CD4-positive, alpha-beta T cell (primary cell): ENCODE results near the gene CISH. TPM values are rescaled to one million over a fixed set of nuclear protein-coding genes. Genes with fewer than 3 reads are reported as not detected.

Source experiments
- ATAC-seq: fragments of 200-7000 bp; cut with Tn5 transposase; one replicate; pipeline ENCODE4 v1.10.0; 2022; ENCODE audit warnings: mild to moderate bottlenecking; ENCODE audit not compliant: poor library complexity
- CTCF ChIA-PET: fragments of 350-600 bp; sonication (Branson Sonifier 250); formaldehyde crosslinking; loops from one replicate; lab custom pipeline; 2021; ENCODE audit warnings: antibody characterized with exemption, inconsistent platforms; lab: Charles Lee
- POLR2A ChIA-PET: fragments of 350-600 bp; sonication (Branson Sonifier 250); formaldehyde crosslinking; loops from one replicate; lab custom pipeline; 2021; ENCODE audit warnings: antibody characterized with exemption, inconsistent platforms; lab: Charles Lee
- DNase-seq, 14 experiments: peaks; one replicate each; pipeline ENCODE4 v3.0.0-alpha.2; 2013 to 2020; ENCODE audit warnings: mixed read lengths in 2 of 14
- H3K27ac ChIP-seq, 2 donors: one replicate each; pipeline versions ENCODE4 v1.5.1 to v1.7.0; 2013; ENCODE audit warnings: low read length in 2 of 2, low read depth in 1 of 2, mild to moderate bottlenecking in 1 of 2
- H3K27me3 ChIP-seq, 2 experiments: 1 replicate in 1 of 2; 2 replicates in 1 of 2; pipeline versions ENCODE4 v1.6.1 to v1.7.0; 2013; ENCODE audit warnings: low read length in 2 of 2, control low read depth in 1 of 2, mild to moderate bottlenecking in 1 of 2, moderate library complexity in 1 of 2; ENCODE audit not compliant: insufficient read depth in 2 of 2, control insufficient read depth in 1 of 2
- H3K36me3 ChIP-seq: one replicate; pipeline ENCODE4 v1.6.1; 2013; ENCODE audit warnings: low read length, control low read depth; ENCODE audit not compliant: insufficient read depth
- H3K4me1 ChIP-seq: one replicate; pipeline ENCODE4 v1.6.1; 2013; ENCODE audit warnings: low read length, control low read depth; ENCODE audit not compliant: insufficient read depth
- H3K4me3 ChIP-seq: one replicate; pipeline ENCODE4 v1.5.1; 2013; ENCODE audit warnings: mild to moderate bottlenecking, low read length, moderate library complexity
- H3K9me3 ChIP-seq, 2 experiments: 1 replicate in 1 of 2; 2 replicates in 1 of 2; pipeline versions ENCODE4 v1.6.1 to v1.7.0; 2013; ENCODE audit warnings: low read length in 2 of 2, mild to moderate bottlenecking in 2 of 2, control low read depth in 1 of 2, moderate library complexity in 1 of 2; ENCODE audit not compliant: control insufficient read depth in 1 of 2, insufficient read depth in 1 of 2
- H3K27ac Mint-ChIP-seq: one replicate; pipeline ENCODE4 v1.8.0; 2020; ENCODE audit warnings: mixed read lengths
- H3K27me3 Mint-ChIP-seq: one replicate; pipeline ENCODE4 v1.8.0; 2021; ENCODE audit warnings: mixed read lengths
- H3K36me3 Mint-ChIP-seq: one replicate; pipeline ENCODE4 v1.8.0; 2021; ENCODE audit warnings: low read depth, mixed read lengths
- H3K4me1 Mint-ChIP-seq: one replicate; pipeline ENCODE4 v1.8.0; 2021; ENCODE audit warnings: low read depth, mixed read lengths
- H3K4me3 Mint-ChIP-seq: one replicate; pipeline ENCODE4 v1.8.0; 2020; ENCODE audit warnings: mild to moderate bottlenecking, mixed read lengths
- H3K9me3 Mint-ChIP-seq: one replicate; pipeline ENCODE4 v1.8.0; 2020; ENCODE audit warnings: mixed read lengths
- intact Hi-C, 2 experiments: fragments of 100-400 bp; cut with DNase I in 1 of 2; cut with micrococcal nuclease in 1 of 2; formaldehyde crosslinking; loops; one replicate each; pipeline versions ENCODE4 v1.15.1 to v1.9.0; 2023 to 2025; cut with DNase I, micrococcal nuclease
- total RNA-seq, 174 experiments: library from RNA in 2 of 174; stranded (reverse) in 2 of 174; gene quantifications; one replicate each; pipeline ENCODE4 v1.2.3 and lab custom pipeline; 2021 to 2026
- TF ChIP-seq, protein P1 (sequence below): fragments of 200-600 bp; IDR thresholded peaks from one replicate; pipeline ENCODE4 v1.8.0; 2022; ENCODE audit warnings: antibody characterized with exemption, mild to moderate bottlenecking

Gene CISH
- total RNA-seq, 2 experiments from 2014 or later, result 3.5 to 3.7 TPM

DNA sequence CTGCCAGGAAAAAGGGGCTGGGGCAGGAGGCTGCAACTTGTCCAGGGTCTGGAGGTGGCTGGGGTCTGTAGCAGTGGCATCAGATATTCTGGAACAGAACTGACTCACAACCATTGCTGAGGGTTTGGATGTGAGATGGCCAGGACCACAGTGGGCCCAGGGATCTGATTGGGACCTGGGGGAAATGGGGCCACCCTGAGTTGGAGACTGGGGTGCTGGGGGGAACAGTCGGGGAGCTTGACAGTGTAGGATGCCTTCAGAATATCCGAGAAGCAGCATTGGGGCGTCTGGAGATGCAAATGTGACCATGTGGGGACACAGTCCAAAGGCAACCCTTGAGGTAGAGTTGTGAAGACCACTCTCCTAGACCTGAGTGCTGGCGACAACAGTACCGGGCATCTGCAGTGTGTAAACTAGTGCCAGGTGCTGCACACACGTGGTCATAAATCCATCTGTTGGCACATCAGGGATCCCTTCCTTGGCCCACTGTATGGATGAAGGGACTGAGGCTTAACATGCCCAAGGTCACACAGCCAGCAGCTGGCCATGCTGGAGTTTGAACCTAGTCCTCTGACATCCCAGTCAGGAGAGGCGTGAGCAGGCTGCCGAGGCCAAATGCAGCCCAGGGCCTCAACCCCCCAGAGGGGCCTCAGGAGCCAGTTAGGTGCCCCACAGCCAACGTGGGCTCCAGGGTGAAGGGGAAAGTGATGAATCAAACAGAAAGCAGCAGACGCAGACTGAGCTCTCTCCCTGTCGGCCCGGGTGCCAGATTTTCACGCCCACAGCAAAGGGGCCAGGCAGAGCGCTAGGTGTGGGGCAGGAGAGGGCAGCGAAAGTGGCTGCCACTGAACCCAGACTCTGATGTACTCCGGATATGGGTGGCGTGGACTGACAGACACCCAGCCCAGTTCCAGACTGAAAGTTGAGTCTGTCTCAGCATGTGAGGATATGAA is 23.5 kb downstream of the CISH start:
- Histone ChIP-seq H3K4me3 (no peak overlapping the region), H3K27ac (peak overlapping the region in 1 of 2 donors; percentile 58), H3K36me3 (no peaks in the 10 kb centered on the region), H3K9me3 (no peaks in the 10 kb centered on the region), H3K4me1 (peaks cover 88% of the 10 kb centered on the region), H3K27me3 (no peaks in the 10 kb centered on the region)
- H3K4me1 Mint-ChIP-seq, result peaks cover 49% of the 10 kb centered on the region
- intact Hi-C loops, result loop anchor here in 1 of 2 experiments (2.0 kb wide), 1 partner anchor 15 kb away; no protein-coding TSS in a partner anchor
- peak overlapping the region; percentile 42 for H3K4me3 Mint-ChIP-seq
- peak overlapping the region; percentile 86 for H3K27ac Mint-ChIP-seq
- no peaks in the 10 kb centered on the region for H3K9me3 Mint-ChIP-seq
- ChIA-PET CTCF (interaction anchor here (4.2 to 8.4 kb wide), 3 partner anchors 15 to 28 kb away, joined by 24 to 114 read pairs (median 42); partner anchors contain the start of genes CISH and MAPKAPK3), POLR2A (interaction anchor here (5.6 to 9.4 kb wide), 2 partner anchors 16 to 23 kb away, joined by 69 to 86 read pairs; partner anchors contain the start of genes CISH and HEMK1)
- TF ChIP-seq, protein P1, sequence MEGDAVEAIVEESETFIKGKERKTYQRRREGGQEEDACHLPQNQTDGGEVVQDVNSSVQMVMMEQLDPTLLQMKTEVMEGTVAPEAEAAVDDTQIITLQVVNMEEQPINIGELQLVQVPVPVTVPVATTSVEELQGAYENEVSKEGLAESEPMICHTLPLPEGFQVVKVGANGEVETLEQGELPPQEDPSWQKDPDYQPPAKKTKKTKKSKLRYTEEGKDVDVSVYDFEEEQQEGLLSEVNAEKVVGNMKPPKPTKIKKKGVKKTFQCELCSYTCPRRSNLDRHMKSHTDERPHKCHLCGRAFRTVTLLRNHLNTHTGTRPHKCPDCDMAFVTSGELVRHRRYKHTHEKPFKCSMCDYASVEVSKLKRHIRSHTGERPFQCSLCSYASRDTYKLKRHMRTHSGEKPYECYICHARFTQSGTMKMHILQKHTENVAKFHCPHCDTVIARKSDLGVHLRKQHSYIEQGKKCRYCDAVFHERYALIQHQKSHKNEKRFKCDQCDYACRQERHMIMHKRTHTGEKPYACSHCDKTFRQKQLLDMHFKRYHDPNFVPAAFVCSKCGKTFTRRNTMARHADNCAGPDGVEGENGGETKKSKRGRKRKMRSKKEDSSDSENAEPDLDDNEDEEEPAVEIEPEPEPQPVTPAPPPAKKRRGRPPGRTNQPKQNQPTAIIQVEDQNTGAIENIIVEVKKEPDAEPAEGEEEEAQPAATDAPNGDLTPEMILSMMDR, result no peak
- no peaks in the 10 kb centered on the region for H3K27me3 Mint-ChIP-seq
- DNase-seq, result peak in 6 of 14 experiments; percentile 45 to 75 (median 55)
- peak; percentile 45 for ATAC-seq
- H3K36me3 Mint-ChIP-seq, result peaks cover 15% of the 10 kb centered on the region

DNA sequence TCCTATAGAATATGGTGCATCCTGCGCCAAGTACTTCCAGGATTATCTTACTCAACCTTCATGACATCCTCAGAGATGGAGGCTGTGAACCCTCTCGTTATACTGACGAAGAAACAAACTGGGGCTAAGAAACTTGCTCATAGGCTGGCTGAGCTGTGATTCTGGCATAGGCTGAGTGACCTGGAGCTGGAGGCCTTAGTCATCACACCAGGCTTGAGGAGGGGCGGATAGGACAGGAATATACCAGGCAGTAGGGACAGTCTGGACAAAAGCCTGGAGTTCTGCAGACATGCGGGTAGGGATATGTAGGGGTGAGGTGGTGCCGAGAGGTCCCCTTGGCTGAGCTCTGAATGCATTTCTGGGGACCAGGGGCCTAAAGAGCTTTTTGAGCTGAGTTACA is 24.2 kb downstream of the CISH start:
- Histone ChIP-seq H3K27ac (no peak overlapping the region), H3K9me3 (no peaks in the 10 kb centered on the region), H3K27me3 (no peaks in the 10 kb centered on the region), H3K36me3 (no peaks in the 10 kb centered on the region), H3K4me3 (no peak overlapping the region), H3K4me1 (peaks cover 80% of the 10 kb centered on the region)
- POLR2A ChIA-PET, result interaction anchor here (1.0 to 9.4 kb wide), 2 partner anchors 15 to 23 kb away, joined by 3 to 86 read pairs; partner anchors contain the start of gene CISH
- CTCF ChIA-PET, result interaction anchor here (4.2 to 8.4 kb wide), 2 partner anchors 14 to 22 kb away, joined by 24 to 114 read pairs; partner anchors contain the start of gene CISH
- Mint-ChIP-seq H3K27ac (peak overlapping the region; percentile 86), H3K9me3 (no peaks in the 10 kb centered on the region), H3K36me3 (peaks cover 17% of the 10 kb centered on the region), H3K4me1 (peaks cover 42% of the 10 kb centered on the region), H3K4me3 (no peak overlapping the region), H3K27me3 (no peaks in the 10 kb centered on the region)
- TF ChIP-seq, protein P1, result no peak
- intact Hi-C loops, result no loop called here
- DNase-seq, result no peak
- ATAC-seq, result no peak

DNA sequence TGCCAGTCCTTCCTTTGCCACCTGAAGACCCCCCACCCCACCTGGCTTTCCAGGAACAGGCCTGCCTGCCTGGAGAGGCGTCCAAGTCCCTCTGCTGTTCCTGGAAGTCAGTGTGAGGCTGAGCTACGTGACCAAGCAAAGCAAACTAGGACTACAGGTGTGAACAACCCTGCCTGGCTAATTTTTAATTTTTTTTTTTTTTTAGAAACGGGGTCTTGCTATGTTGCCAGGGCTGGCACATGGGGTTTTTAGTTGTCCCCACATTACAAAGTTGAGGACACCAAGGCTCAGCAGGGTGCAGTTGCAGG is 24.9 kb downstream of the CISH start:
- ChIA-PET POLR2A (interaction anchor here (1.0 to 9.4 kb wide), 2 partner anchors 15 to 24 kb away, joined by 3 to 86 read pairs; partner anchors contain the start of gene CISH), CTCF (interaction anchor here (1.2 to 8.4 kb wide), 3 partner anchors 14 to 23 kb away, joined by 5 to 114 read pairs (median 24); partner anchors contain the start of gene CISH)
- intact Hi-C loops, result no loop called here

More for the DNA sequence above, 24.9 kb downstream of the CISH start:
- Histone ChIP-seq H3K4me3 (no peak overlapping the region), H3K4me1 (peaks cover 80% of the 10 kb centered on the region), H3K36me3 (peaks cover 5% of the 10 kb centered on the region), H3K27ac (no peak overlapping the region), H3K27me3 (no peaks in the 10 kb centered on the region), H3K9me3 (no peaks in the 10 kb centered on the region)
- ATAC-seq (no peak), DNase-seq (no peak)
- Mint-ChIP-seq H3K36me3 (peaks cover 21% of the 10 kb centered on the region), H3K4me1 (peaks cover 39% of the 10 kb centered on the region), H3K27ac (peak overlapping the region; percentile 86), H3K27me3 (no peaks in the 10 kb centered on the region), H3K4me3 (no peak overlapping the region), H3K9me3 (no peaks in the 10 kb centered on the region)
- TF ChIP-seq, protein P1, result no peak
